BE2C (cell line): Measurements from ENCODE around the gene HELZ2.

Experiments used
- DNase-seq: peaks from one replicate; pipeline ENCODE4 v3.0.0-alpha.2; 2020
- H3K27me3 ChIP-seq: fragments of 250-450 bp; sonication (Bioruptor Pico); 2 replicates; pipeline ENCODE4 v1.5.1; 2020; ENCODE audit warnings: mild to moderate bottlenecking
- H3K36me3 ChIP-seq: fragments of 250-450 bp; sonication (Bioruptor Pico); 2 replicates; pipeline ENCODE4 v1.5.1; 2020; ENCODE audit warnings: mild to moderate bottlenecking
- H3K4me1 ChIP-seq: fragments of 250-450 bp; sonication (Bioruptor Pico); 2 replicates; pipeline ENCODE4 v1.5.1; 2020
- H3K4me3 ChIP-seq: 2 replicates; pipeline ENCODE4 v1.5.1; 2011; ENCODE audit warnings: low read depth, low read length
- H3K9me3 ChIP-seq: fragments of 250-450 bp; sonication (Bioruptor Pico); 2 replicates; pipeline ENCODE4 v1.5.1; 2020
- TF ChIP-seq, protein P1 (sequence below): IDR thresholded peaks from 2 replicates; pipeline ENCODE4 v1.5.1; 2012; ENCODE audit warnings: mild to moderate bottlenecking, low read depth, low read length

The HELZ2 gene

DNA sequence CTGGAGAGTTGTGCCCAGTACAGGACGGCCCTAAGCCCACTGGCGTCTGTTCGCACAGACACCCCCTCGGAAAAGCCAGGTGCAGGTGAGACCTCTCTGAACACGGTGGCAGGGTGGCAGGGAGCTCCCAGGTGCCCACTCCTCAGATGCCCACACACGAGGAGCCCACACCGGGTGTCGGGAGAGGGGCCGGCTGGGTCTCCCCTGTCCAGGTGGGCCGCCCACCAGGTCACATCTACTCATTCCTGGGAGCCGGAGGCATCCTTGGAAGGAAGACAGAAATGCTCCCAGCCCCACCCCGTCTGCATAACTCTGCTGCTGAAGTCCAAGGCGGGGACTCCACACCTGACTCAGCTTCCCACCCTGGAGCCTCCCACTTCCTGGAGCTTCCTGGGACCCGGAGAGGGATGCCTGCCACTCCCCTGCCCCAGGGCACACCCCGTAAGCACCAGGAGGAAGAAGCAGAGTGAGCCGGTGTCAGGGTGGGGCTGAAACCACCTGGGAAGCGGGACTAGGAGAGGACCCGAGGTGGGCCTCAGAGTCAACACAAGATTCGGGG is 29.0 kb downstream of the HELZ2 start:
- Histone ChIP-seq H3K4me3 (no peak overlapping the region), H3K4me1 (peaks cover 8% of the 10 kb centered on the region), H3K36me3 (no peaks in the 10 kb centered on the region), H3K27me3 (no peaks in the 10 kb centered on the region), H3K9me3 (no peaks in the 10 kb centered on the region)
- DNase-seq: no peak
- TF ChIP-seq, protein P1, sequence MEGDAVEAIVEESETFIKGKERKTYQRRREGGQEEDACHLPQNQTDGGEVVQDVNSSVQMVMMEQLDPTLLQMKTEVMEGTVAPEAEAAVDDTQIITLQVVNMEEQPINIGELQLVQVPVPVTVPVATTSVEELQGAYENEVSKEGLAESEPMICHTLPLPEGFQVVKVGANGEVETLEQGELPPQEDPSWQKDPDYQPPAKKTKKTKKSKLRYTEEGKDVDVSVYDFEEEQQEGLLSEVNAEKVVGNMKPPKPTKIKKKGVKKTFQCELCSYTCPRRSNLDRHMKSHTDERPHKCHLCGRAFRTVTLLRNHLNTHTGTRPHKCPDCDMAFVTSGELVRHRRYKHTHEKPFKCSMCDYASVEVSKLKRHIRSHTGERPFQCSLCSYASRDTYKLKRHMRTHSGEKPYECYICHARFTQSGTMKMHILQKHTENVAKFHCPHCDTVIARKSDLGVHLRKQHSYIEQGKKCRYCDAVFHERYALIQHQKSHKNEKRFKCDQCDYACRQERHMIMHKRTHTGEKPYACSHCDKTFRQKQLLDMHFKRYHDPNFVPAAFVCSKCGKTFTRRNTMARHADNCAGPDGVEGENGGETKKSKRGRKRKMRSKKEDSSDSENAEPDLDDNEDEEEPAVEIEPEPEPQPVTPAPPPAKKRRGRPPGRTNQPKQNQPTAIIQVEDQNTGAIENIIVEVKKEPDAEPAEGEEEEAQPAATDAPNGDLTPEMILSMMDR: no peak

DNA sequence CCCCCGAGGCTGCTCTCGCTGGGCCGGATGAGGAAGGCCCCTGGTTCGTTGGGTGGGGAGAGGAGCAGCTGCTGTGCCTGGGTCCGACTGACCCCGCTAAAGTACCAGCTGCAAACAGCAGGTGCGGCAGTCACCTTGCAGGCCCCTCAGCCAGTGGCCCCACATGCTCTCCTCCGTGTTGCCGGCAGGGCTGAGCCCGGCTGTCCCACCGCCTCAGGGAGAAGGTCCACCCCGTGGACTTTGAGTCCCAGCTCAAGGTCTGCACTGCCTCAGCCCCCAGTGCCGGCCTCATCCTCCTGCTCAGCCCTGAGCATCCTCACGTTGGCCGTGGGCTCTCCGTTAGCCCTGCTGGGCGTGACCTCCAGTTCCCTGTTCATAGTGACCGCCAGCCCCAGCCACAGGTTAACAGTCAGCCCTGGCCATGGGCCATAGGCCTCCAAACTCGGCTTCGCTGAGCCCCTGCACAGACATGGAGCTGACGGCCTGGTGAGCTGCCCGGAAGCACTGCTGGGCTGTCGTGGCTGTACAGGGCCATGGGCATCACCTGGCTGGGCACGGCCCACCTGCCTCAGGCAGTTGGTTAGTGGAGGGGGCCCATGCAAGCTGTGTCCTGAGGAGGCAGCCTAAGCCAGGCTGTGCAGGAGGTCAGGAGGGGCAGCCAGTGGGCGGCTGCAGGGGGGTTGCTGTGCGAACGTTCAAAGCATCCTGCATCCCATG is 29.6 kb downstream of the HELZ2 start:
- H3K36me3 ChIP-seq: no peaks in the 10 kb centered on the region
- TF ChIP-seq, protein P1: no peak
- H3K4me1 ChIP-seq: peaks cover 11% of the 10 kb centered on the region
- H3K9me3 ChIP-seq: no peaks in the 10 kb centered on the region
- no peaks in the 10 kb centered on the region for H3K27me3 ChIP-seq
- H3K4me3 ChIP-seq: no peak overlapping the region
- no peak for DNase-seq

DNA sequence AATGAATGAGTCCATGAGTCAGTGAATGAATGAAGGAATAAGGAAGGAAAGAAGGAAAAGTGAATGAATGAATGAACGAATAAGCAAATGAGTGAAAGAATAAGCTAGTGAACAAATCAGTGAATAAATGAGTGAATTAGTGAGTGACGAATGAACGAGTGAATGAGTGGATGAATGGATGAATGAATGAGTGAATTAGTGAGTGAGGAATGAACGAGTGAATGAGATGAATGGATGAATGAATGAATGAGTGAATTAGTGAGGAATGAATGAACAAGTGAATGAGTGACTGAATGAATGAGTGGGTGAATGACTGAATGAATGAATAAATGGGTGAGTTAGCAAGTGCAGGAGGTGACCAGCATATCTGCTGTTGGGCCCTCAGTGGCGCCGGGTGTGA is 30.3 kb downstream of the HELZ2 start:
- no peaks in the 10 kb centered on the region for H3K9me3 ChIP-seq
- TF ChIP-seq, protein P1: no peak
- H3K4me1 ChIP-seq: peaks cover 11% of the 10 kb centered on the region
- no peak overlapping the region for H3K4me3 ChIP-seq
- H3K27me3 ChIP-seq: no peaks in the 10 kb centered on the region
- DNase-seq: no peak
- H3K36me3 ChIP-seq: no peaks in the 10 kb centered on the region

- Histone ChIP-seq H3K9me3 (no peaks in the 10 kb centered on the region), H3K4me1 (peaks cover 11% of the 10 kb centered on the region), H3K27me3 (no peaks in the 10 kb centered on the region), H3K4me3 (no peak overlapping the region), H3K36me3 (no peaks in the 10 kb centered on the region)
- DNase-seq: no peak
- TF ChIP-seq, protein P1: no peak
These were observed 30.9 kb downstream of the HELZ2 start for GRCh38 chr20:63543131-63543530.

GRCh38 chr20:63542696-63543095 is 31.3 kb downstream of the HELZ2 start:
- Histone ChIP-seq H3K27me3 (no peaks in the 10 kb centered on the region), H3K36me3 (no peaks in the 10 kb centered on the region), H3K4me1 (peaks cover 11% of the 10 kb centered on the region), H3K9me3 (no peaks in the 10 kb centered on the region), H3K4me3 (no peak overlapping the region)
- DNase-seq: no peak
- TF ChIP-seq, protein P1: no peak

GRCh38 chr20:63542031-63542559 is 31.9 kb downstream of the HELZ2 start:
- peaks cover 11% of the 10 kb centered on the region for H3K4me1 ChIP-seq
- no peak overlapping the region for H3K4me3 ChIP-seq
- no peaks in the 10 kb centered on the region for H3K9me3 ChIP-seq
- TF ChIP-seq, protein P1: no peak
- H3K36me3 ChIP-seq: no peaks in the 10 kb centered on the region
- no peak for DNase-seq
- no peaks in the 10 kb centered on the region for H3K27me3 ChIP-seq
